ENCODE data around the gene DNAH8.
"Not testable (repeated sequence)": the region's sequence is repeated elsewhere in the genome, so short reads cannot be mapped to it uniquely, and the experiment has no call there.

The DNAH8 gene

DNA sequence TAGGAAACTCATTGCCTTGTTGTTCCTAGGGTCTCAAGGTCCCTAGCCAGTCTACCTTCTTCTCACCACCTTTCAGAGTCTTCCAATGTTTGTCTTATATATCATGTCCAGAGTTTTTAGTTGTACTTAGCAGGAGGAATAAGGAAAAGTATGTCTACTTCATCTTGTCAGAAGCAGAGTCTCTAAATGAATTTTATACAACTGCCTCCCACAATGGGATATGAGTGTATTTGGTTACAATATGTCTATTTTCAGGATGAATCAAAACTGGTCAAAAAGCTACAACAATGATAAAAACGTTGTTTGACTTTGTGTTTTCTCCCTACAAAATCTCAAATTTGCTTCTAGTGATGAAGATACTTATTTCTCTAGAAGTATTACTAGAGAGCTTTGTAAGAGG, 19.2 kb upstream of the DNAH8 start:
- intact Hi-C loops (cut with DNase I): no loop called here

GRCh38 chr6:38696345-38696744, 18.8 kb upstream of the DNAH8 start:
- intact Hi-C loops (cut with DNase I): no loop called here

More for the DNA sequence above, 19.2 kb upstream of the DNAH8 start:
- DNase-seq: no peak

GRCh38 chr6:38697846-38698245, 17.3 kb upstream of the DNAH8 start:
- intact Hi-C loops (cut with DNase I): no loop called here
- no peak for DNase-seq

More at GRCh38 chr6:38696345-38696744, 18.8 kb upstream of the DNAH8 start:
- DNase-seq: no peak

DNA sequence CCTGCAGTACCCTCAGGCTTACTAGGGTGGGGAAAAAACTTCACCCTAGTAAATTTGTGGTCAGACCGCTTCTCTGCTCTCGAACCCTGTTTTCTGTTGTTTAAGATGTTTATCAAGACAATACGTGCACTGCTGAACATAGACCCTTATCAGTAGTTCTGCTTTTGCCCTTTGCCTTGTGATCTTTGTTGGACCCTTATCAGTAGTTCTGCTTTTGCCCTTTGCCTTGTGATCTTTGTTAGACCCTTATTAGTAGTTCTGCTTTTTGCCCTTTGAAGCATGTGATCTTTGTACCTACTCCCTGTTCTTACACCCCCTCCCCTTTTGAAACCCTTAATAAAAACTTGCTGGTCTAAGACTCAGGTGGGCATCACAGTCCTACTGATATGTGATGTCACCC, 15.4 kb upstream of the DNAH8 start:
- intact Hi-C loops (cut with DNase I): not testable (repeated sequence)

GRCh38 chr6:38701551-38701950, 13.6 kb upstream of the DNAH8 start:
- intact Hi-C loops (cut with DNase I): no loop called here
- no peak for DNase-seq

More for the DNA sequence above, 15.4 kb upstream of the DNAH8 start:
- not testable (repeated sequence) for DNase-seq

- intact Hi-C loops (cut with DNase I): no loop called here
- peak; percentile 98 to 100 (median 99) for DNase-seq
Observed at GRCh38 chr6:38702558-38703397, 12.3 kb upstream of the DNAH8 start, which contains the start of gene GLO1. TSS of gene GLO1 (minus strand) at chr6:38703145. CDS start at chr6:38703054, 91 bp downstream.

- DNase-seq: no peak
- intact Hi-C loops (cut with DNase I): no loop called here
Observed at GRCh38 chr6:38703949-38704590, 11.0 kb upstream of the DNAH8 start.

DNA sequence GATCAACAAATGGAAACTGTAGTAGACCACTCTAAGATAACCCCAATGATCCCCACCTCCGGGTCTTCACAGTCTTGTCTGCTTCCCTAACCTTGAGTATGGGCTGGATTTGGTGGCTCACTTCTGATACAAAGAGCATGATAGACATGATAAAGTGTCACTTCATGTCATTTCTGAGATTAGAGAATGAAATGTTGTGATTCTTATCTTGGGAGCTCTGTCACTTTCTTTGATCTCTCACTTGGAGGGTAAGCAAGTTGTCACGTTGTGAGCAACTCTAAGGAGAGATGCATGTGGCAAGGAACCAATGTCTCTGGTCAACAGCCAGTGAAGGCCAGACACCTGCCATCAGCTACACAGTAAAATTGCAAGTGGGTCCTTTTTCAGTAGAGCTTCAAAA, 9.2 kb upstream of the DNAH8 start:
- intact Hi-C loops (cut with DNase I): no loop called here
- no peak for DNase-seq

DNA sequence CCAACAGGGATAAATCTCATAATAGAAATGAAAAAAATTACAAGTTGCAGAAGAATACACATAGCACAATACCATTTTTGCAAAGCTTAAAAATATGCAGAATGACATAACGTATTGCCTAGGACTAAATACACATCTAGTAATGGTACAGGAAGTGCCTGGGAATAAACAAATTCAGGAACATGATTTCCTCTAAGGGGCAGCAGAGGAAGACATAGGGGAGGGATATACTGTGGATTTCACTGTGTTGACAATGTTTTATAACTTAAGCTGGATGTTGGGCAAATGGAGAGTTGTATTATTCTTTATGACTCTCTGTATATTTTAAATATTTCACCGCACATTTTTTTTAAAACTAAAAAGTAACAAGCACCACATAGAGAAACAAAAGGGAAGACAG, 6.6 kb upstream of the DNAH8 start:
- DNase-seq: no peak
- intact Hi-C loops (cut with DNase I): no loop called here

GRCh38 chr6:38713812-38714211, 1.3 kb upstream of the DNAH8 start:
- DNase-seq: no peak
- intact Hi-C loops (cut with DNase I): no loop called here

DNA sequence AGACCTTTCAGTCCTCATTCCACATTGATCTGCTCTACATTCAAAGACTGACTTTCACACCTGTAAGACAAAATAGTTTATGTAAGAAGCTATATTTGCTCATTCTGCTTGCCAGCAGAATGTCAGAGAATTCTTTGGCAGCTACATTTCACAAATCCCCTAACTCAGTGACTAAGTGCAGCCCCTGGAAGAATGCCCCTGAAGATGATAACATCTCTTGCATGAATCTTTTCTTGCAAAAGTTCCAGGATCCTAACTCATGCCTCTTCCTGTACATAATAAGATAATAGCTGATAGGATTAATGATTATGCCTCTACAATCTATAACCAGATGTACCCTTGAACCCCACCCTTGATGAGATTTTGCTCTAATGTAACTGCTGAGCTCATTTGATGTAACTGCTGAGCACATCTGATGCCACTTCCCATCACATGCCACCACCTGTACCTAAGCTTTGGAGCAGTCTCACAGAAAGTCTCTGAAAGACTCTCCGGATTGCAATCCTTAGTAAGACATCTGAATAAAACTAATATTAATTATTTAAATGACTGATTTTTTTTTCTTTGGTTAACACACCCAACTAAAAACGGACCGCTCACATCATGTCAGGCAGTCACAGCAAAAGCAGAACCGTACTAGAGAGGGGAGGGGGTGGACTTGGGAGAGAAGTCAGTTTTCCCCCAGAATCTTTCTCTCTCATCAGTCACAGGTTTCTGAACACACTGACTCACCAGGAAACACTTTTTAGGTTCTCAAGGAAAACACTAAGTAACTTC, 684 bp upstream of the DNAH8 start:
- peak in 3 of 42 donors; percentile 9 to 43 (median 18) for DNase-seq

GRCh38 chr6:38716825-38717224, 1.7 kb downstream of the DNAH8 start:
- intact Hi-C loops (cut with DNase I): no loop called here
- no peak for DNase-seq

More for the DNA sequence above, 684 bp upstream of the DNAH8 start:
- intact Hi-C loops (cut with DNase I): no loop called here

DNA sequence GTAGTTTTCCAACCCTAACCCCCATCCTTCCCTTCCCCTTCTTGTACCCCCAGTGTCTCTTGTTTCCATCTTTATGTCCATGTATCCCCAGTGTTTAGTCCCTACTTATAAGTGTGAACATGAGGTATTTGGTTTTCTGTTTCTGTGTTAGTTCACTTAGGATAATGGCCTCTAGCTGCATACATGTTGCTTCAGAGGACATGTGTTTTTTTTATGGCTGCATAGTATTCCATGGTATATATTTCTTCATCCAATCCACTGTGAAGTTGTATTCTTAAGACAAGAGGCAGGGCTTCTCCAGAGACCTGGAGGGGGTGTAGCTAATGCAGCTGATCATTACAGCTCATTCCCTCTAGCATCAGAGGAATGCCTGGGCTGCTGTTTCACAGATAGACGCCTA, 4.2 kb downstream of the DNAH8 start:
- no peak for DNase-seq
- intact Hi-C loops (cut with DNase I): no loop called here

DNA sequence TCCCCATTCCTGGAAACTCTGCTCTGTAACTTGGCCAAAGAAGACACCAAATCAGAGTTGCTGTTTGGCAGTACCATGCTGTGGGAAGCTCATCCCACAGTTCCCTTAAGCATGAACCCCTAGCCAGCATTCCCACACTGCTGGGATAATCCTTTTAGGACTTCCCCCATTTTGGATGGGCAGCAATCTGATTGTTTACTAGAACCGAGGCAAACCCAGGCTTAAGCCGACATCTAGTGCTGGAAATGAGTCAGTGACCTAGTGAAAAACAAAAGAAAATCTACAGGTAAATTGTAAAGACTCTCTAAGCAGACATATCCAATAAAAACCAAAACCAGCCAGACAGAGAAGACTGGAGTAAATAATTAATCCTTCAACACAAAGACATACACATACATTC, 5.2 kb downstream of the DNAH8 start:
- intact Hi-C loops (cut with DNase I): no loop called here
- no peak for DNase-seq

DNA sequence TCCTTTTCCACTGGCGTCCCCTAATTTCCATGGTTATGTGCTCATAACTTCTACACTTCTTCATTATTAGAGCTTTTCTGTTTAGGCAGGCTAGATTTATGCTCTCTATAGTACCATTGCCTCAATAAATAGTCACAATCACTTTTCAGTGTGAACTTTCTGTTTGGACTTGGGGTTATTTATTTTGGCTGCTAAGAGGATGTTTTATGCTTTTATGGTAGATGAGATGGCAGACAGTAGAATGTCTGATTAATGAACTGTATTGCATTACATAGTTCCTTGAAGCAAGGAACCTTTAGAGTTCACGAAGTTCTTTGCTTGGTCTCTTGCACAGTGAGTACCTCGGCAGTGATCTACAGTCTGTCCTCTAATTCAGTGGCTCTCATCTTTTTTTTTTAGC, 6.9 kb downstream of the DNAH8 start:
- intact Hi-C loops (cut with DNase I): no loop called here
- no peak for DNase-seq

- DNase-seq: no peak
- intact Hi-C loops (cut with DNase I): no loop called here
Observed at GRCh38 chr6:38722727-38723334, 7.7 kb downstream of the DNAH8 start.

DNA sequence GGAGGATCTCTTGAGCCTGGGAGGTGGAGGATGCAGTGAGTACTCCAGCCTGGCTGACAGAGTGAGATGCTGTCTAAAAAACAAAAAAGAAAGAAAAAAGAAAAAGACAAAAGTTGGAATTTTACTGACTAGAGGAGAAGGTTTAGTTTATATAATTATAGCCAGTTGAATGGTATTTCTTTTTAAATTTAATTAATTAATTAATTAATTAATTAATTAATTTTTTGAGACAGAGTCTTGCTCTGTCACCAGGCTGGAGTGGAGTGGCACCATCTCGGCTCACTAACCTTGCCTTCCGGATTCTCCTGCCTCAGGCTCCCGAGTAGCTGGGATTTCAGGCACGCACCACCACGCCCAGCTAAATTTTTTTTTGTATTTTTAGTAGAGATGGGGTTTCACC, 8.7 kb downstream of the DNAH8 start:
- no peak for DNase-seq
- intact Hi-C loops (cut with DNase I): no loop called here

DNA sequence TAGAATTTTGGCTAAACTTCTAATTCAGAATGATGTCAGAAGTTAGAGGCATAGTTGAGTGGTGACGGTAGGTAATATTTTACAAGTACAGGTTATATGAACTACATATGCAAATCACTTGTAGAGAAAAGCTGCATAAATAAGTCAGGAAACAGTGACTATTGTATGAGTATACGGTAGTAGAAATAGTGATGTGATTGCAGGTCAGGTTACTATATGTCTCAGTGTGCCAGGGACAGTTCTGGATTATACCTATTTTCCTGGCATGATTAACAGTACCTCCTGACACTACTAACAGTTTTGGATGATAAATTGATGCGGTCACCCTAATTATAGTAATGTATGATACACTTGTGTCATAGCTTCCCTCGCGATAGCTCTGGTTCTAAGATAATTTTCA, 9.2 kb downstream of the DNAH8 start:
- DNase-seq: no peak
- intact Hi-C loops (cut with DNase I): no loop called here

- no peak for DNase-seq
- intact Hi-C loops (cut with DNase I): no loop called here
Observed at GRCh38 chr6:38725414-38726183, 10.5 kb downstream of the DNAH8 start.
